TTC549 (cell line): Measurements from ENCODE around the gene ATOSB.

Source experiments
- FAIRE-seq: peaks from 2 replicates; lab custom pipeline; 2012; peaks lifted over from hg19 to GRCh38; lab: Jason Lieb, UNC

ATOSB gene

DNA sequence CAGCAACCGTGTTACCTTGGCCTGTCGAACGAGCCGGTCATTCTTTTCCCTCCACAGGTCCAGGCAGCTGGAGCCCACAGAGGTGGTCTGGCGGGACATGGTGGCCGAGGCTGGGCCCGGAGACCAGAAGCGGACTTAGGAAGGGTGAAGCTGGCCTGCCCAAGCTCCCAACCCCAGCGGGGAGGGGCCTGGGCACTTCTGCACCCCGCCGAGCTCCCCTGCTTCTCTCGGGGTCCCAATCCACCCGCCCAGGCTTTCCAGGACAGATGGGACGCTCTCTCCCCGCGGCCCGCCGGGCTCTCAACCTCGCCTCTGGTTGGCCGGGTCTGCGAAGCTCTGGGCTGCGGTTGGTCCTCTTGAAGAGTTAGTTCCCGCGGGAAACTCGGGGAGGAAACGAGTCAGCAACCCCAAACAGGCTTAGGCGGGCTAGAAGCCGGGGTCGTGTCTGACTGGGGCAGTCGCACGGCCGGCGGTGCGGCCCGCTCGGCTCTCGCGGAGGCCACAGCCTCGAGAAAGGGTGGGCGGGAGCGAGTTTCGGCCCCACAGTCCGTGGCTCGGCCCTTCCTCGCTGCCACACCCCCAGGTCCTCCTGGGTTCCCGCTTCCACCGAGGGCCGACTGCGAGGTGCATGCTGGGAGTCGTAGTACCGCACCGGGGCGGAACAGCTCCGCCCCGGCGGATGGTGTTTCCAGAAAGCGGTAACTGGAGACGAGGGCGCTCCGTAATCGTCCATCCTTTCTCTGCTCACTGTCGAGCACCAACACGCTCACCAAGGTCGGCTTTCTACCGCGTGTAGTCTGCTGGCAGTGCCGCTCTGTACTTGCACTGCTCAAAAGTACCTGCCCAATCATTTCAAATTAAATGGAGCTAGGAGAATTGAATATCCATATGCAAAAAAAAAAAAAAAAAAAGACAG, 36.0 kb downstream of the ATOSB start, which contains the start of gene FANCG:
TSS of gene FANCG (minus strand) at position 517 of the 916 bp plus-strand sequence. CDS start at position 99, 418 bp downstream.
- no peak for FAIRE-seq

DNA sequence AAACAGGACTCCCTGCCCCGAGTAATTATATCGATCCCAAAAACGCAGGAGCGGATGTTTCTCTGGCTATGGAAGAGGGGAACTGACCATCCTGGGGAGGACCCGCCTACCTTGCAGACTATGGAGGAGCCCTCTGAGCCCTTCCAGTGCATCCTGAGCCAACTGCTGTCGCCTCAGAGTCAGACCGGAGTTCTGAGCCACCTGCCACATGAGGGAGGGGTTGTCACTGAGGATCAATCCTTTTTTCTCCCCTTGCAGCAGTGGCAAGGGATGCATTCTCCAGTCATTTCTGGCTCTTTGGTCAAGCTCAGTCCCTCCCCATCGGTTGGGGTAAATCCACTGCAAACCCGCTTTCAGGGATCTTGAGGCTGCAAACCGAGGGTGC, 36.6 kb downstream of the ATOSB start:
- FAIRE-seq = no peak

DNA sequence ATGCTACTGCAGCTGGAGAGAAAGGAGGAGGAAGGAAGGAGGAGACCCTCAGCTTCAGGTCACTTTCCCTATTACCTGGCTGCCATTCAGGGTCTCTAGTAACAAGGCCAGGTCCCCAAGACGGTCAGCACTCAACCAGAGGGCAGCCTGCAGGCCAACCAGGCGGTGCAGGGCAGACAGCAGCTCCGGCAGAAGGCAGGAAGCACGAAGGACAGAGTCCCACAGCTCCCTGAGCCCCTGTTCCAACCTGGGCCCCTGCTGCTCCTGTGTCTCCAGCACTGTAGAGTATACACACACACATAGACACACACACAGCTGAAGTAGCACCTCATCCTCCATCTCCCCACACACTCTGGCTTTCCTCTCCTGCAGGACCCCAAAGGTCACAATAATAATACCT, 37.6 kb downstream of the ATOSB start:
- no peak for FAIRE-seq

DNA sequence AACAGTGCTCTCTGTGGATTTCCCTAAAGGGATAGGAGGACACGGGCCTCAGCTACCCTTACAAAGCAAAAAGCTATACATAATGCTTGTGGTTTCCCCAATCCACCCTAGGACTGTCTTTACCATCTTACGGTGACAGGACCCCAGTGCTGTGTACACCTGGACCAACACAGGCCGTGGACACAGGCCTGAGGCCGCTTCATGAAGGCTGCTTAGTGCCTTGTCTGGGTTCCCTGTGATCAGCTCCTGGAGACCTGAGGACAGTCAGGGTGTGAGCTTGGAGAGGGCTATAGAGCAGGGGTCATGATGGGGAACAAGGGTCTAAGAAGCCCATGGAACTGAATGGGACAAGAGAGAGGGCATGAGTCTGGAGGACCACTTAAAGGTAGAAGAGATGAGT, 38.8 kb downstream of the ATOSB start:
- no peak for FAIRE-seq

DNA sequence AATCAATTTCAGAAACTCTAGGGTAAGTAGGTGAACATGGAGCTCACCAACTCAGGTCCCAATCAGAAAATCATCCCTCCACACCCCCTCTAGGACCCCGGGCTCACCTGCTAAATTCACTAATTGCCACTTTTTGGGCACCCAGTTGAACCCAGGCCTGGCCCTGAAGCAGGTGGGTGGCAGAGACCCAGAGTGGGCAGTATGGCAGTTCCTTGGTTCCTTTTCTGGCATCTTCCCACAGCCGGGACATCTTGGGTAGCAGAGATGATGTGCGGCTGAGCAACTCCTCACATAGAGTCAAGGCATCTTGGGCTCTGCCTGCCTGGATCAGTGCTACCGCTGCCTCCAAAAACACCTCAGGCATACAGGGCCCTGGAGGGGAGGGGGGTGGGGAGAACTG, 40.3 kb downstream of the ATOSB start:
- FAIRE-seq = no peak

DNA sequence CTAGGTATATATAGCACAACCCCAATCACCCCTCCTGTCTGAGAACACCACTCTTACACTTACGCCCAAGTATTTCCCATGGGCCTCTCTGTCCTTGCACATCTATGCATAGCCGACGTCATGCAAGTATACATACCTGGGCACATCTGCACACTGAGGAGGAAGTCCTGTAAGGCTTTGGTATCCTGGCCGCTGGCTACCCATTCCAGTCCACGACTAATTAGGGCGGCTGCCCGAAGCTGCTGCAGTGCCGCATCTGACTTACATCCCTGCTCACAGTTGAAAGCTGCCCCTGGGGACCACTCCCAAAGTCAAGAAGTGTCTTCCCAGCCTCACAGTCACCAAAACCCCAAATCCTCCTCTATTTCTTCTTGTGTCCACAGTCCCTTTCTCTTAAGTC, 40.9 kb downstream of the ATOSB start:
- FAIRE-seq = no peak

DNA sequence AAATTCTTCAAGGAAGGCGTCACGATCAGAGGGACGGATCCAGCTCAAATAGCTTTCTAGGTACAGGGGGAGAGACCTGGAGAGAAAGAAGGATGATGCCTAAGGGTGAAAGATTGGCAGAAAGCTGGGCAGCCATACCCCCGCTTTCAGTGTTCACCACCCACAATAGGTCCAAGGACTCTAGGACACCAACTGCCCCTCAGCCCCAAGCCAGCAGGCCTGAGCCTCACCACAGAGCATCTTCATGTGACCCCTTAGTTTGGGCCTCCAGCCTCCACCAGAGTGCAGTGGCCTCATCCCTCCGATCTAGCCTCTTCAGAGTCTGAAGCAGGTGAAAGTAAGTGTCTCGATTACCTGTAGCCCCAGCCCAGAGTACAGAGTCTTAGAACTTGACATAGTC, 41.5 kb downstream of the ATOSB start:
- FAIRE-seq = no peak

DNA sequence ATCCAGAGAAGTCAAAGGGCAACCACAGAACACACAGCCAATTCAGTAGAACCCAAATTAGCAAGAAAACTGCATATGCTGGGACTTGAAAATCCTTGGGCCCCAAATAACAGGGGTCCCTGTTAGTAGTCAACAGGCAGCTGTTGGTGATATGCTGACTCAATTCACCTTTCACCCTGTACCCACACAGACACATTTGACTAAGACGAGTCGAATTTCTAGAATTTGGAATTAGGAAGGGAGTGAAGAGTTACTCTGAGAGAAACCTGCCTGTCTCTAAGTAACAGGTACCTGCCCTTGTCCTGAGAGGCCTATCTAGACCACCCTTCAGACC, 42.4 kb downstream of the ATOSB start:
- no peak for FAIRE-seq

DNA sequence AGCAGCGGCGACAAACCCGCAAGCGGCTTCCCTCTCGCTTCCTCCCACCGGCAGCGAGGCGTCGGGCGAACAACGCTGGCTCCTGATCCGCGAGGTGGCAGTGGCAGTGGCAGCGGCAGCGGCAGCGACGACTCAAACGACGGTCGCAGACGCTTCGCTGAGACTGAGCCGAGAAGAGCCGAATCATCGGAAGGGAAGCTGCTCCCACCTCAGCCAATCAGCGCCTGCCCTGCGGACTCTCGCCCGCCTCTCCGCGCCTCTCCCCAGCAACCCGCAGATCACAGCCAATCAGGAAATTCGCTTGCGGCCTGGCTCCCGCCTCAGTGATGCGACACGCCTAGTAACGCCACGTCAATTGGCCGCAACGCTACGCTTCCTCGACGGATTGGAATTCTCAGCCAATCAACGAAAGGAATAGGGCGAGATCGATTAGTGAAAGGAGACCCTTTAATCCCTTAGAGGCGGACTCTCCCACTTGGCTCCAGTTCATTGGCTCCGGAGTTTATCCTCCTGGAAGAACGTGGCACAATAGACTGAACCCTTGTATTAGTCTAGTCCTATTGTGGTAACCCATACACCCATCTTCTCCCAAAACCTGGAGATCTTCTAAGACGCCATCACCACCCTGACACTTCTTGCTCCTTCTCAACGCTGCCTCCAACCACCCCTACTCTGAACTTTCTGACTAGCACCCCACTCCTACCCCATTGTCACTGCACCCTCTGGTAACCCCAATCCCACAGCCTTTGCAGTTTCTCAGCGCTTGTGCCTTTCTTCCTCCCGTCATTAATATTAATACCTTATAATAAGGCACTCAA, 43.0 kb downstream of the ATOSB start, which contains the start of gene VCP:
TSS of gene VCP (minus strand) at position 165 of the 818 bp plus-strand sequence. CDS start 272 bp downstream, outside the sequence.
- peak; percentile 99 for FAIRE-seq

DNA sequence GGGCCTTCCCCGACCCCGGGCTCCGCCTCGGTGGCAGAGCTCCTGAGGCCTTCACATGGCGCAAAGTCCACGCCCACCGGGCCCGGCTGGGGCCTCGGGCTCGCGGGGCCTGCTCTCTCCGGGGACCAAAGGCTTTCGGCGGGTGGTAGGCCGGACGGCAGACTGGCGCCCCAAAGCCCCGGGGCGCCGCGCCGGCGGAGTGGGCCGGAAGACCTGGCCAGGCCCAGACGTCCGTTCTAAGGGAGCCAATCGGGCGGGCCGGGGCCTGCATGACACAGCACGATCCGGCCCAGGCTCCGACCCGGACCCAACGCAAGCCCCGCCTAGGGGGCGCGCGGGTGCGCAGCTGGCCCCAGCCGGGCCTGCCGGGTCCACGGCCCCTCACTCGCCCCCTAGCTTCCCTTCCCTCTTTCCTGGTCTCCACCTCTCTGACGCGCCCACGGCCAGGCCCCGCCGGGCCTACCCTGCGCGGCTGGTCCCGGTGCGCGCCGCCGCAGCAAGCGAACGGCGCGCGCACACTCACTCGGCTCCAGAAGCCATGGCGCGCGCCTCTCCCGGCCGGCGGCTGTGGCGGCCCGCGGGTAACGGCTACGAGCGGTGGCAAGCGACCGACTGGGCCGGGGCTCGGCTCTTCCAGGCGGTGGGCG, 43.7 kb downstream of the ATOSB start:
- no peak for FAIRE-seq

DNA sequence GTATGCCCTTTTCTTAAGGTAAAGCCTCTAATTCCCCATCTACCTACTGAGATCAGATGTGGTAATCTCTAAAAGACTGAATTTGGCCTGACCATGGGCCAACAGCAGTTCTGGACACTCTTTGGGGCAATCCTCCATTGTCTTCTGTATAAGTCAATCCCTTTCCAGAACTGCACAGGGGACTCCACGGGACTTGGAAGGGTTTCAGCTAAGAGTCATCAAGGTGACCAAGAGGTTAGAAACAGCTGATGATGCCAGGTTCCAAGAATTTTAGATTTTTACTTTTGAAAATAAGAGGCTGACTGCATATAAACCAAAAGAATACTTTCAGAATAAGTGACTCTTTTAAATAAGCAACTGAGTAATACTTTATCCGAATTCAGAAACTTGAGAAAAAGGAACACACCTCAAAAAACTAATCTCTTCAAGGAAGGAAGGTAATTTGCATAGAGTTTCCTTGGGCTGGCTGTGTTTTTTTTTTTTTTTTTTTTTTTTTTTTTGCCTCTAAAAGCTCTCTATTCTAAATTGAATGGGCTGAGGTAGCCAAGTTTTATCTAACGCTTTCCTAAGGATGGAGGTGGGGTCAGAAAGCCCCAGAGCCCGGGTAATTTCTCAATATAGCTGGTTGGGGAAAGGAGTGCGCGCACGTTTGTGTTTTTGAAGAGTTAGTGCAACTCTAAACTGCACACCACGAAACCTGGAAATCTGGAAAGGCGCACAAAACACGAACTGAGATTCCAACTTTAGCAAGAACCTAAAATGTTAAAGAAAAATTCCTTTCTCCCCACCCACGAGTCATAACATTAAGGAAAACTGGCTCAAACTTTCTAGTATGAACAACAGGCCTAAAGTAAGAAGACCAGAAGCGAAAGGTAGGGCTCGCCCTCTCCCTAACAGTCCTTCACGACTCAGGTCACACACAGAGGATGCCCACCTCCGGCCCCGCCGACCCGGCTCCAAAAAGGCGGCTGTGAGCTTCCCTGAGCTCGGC, 44.5 kb downstream of the ATOSB start:
- FAIRE-seq = no peak

DNA sequence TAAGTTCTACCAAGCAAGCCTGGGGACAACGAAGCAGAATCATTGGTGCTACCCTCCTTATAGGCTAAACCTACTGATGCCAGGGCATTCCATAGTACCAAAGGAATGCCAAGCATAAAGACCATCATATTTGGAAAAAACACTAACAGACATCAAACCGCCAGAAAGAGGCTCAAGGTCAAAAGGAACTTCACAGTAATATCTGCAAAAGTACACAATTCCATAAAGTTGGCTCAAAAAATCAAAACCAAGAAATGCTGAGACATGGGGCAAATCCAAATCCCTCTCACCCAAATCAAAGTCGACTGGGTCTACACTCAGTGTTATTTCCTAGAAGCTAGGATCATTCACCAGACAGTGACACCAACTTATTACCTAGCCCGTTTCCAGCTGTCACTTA, 46.6 kb downstream of the ATOSB start:
- FAIRE-seq = no peak

DNA sequence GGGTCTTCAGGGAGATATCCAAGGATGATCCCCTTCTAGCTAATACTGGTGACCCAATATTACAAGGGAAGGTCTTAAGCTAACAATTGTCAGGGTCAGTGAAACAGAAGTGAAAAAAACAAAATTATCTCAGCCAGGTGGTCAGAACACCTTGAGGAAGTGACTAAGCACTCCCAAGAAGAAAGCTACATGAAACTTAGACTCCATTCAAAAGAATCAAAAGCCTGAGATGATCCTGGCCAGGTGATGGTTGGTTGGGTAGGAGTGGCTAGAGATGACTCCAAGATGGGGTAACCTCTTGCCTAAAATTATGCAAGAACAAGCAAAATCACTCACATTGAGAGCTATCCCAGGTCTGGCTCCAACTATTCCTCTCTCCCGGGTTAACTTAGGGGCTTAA, 48.6 kb downstream of the ATOSB start:
- FAIRE-seq = no peak

DNA sequence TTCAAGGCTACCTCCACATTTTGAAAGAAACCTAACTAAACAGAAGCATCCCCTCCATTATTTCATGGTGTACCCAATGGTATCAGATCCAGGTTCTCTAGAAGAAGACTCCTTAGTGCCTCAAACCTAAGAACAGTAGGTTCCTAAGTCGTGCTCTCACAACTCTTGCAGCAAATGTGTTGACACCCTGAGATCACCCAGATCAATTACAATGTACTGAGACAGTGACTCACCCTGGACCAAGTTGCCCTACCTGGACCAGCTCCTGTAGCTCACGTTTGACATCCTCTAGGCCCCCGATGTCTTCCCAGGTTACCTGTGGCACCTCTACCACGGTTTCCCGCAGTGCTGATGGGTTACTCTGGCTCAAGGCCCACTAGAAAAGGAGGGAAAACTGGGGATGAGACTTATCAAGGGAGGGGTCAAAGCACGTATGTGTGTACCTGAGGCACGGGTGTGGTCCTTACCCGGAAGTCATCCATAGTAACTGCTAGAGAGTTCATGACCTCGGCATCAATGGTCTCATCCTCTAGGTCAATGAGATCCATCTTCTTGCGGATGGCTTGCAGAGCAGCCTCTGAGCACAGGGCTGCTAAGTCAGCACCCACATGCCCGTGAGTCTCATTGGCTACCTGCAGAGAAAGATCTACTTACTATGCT, 55.0 kb downstream of the ATOSB start:
- no peak for FAIRE-seq

DNA sequence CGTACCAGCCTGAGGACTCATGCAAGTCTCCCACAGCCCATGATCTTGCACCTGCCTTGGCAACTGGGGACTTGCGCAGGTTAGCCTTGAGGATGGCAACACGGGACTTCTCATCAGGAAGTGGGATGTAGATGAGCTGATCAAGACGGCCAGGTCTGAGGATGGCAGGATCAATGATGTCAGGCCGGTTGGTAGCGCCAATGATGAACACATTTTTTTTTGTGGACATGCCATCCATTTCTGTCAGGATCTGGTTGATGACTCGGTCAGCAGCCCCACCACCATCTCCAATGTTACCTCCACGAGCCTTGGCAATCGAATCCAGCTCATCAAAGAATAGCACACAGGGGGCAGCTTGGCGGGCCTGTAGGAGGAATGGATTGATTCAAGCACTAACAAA, 56.2 kb downstream of the ATOSB start:
- no peak for FAIRE-seq

DNA sequence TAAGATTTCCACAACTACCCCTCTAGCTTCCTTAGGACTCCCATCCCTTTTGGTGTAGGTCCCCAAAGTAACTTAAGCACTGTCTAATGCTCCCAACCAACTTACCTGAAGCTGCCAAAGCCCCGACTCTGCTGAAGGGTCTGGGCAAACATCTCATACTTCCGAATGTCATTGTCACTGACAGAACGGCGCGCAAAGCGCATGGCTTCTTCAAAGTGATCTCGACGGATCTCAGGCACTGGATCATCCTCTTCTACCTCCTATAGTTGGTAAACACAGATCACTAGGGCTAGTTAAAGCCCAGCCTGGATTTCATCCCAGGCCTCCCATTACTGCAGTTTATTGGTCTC, 58.4 kb downstream of the ATOSB start:
- no peak for FAIRE-seq

DNA sequence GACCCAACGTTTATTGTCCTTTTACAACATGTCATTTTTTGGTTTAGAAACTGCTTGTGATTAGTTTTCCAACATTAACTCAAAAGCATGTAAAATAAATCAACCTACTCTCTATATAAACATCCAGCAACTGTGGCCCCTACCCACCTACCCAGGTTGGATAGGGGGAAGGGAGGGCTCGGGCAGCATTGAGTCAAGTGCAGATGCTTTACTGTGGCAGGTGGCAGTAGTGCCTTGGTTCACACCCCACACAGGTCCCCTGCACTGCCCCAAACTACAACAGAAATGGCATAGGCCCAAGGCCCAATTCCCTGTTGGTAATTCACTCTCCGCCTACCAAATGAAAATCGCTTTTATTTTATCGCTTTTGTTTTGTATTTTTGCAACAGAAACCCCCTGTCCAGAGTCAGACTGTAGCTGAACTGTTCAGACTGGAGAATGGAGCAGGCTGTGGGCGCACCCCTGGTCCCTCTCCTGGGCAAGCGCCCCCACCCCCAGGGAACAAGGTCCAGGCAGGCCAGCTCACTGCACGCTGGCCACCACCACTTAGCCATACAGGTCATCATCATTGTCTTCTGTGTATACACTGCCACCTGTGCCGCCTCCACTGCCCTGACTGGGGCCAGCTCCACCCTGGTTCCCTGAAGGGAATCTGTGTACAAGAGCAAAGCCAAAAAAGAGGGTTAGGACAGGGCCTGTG, 58.9 kb downstream of the ATOSB start:
- FAIRE-seq = no peak

DNA sequence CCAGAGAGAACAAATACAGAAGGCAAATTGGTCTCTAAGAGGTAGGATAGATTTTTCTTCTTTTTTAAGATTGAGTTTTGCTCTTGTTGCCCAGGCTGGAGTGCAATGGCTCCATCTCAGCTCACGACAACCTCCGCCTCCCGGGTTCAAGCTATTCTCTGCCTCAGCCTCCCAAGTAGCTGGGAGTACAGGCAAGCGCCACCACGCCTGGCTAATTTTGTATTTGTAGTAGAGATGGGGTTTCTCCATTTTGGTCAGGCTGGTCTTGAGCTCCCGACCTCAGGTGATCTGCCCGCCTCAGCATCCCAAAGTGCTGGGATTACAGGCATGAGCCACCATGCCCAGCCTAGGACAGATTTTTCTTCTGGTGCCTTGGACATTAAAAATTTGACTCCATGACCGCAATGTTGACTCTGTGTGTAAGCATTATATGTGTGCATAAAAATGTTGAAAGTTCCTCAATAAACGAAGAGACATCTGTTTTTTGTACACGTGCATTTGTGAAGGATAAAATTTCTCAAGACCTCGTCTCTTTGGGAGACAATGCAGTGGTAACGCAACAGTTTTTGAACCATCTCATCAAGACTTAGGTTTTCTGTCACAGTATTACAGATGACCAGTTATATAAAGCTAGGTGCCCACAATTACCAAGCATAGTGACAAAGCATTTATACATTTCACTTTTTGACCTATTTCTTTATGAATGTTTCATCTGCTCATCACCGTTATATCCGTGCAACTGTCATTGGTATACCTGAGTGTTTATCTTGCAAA, 60.6 kb downstream of the ATOSB start:
- no peak for FAIRE-seq

DNA sequence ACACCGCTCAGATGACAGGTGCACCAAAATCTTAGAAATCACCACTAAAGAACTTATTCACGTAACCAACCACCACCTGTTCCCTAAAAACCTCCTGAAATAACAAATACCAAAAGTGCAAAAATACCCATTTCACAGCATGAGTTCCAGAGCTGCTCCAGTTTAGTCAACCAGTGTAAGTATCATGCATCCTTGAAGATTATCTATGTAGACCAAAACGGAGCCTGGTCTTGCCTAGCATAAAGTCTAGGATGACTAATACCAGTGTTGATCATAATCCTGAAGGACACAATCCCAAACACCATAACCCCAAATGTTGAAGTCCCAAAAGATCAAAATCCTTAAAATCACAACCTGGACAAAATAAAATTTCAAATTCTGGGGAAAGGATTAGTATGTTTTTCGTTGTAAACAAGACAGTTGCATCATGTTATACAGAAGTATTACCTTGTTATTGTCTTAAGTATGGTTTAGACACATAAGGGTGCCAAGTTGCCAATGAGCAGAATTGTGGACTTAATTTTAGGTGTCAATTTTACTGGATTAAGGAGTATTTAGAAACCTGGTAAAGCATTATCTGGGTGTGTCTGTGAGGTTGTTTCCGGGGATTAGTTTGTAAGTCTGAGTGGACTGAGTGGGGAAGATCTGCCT, 61.4 kb downstream of the ATOSB start:
- no peak for FAIRE-seq
